Measurements from ENCODE around the gene RNU11.
"Not testable (repeated sequence)": the region's sequence is repeated elsewhere in the genome, so short reads cannot be mapped to it uniquely, and the experiment has no call there.

RNU11 gene

GRCh38 chr1:28663871-28664470, 15.6 kb downstream of the RNU11 start:
- DNase-seq (ENCODE audit: low spot score) = no peak

GRCh38 chr1:28666806-28667205, 18.4 kb downstream of the RNU11 start:
- DNase-seq (ENCODE audit: low spot score) = no peak

- peak; percentile 85 for DNase-seq (ENCODE audit: low spot score)
Observed at GRCh38 chr1:28668191-28668955, 20.0 kb downstream of the RNU11 start, which contains the start of gene GMEB1. Gene GMEB1 (plus strand): TSS chr1:28668784. CDS start chr1:28683613, 14,829 bp downstream.

- DNase-seq (ENCODE audit: low spot score) = peak; percentile 12
Observed at GRCh38 chr1:28668956-28669723, 20.7 kb downstream of the RNU11 start.

GRCh38 chr1:28671254-28671780, 22.9 kb downstream of the RNU11 start:
- DNase-seq (ENCODE audit: low spot score) = no peak

GRCh38 chr1:28672971-28673370, 24.6 kb downstream of the RNU11 start:
- not testable (repeated sequence) for DNase-seq (ENCODE audit: low spot score)

GRCh38 chr1:28675924-28676257, 27.5 kb downstream of the RNU11 start:
- no peak for DNase-seq (ENCODE audit: low spot score)

GRCh38 chr1:28680151-28680550, 31.8 kb downstream of the RNU11 start:
- DNase-seq (ENCODE audit: low spot score) = no peak

GRCh38 chr1:28682840-28683239, 34.4 kb downstream of the RNU11 start:
- no peak for DNase-seq (ENCODE audit: low spot score)

GRCh38 chr1:28684937-28685336, 36.5 kb downstream of the RNU11 start:
- DNase-seq (ENCODE audit: low spot score) = no peak

GRCh38 chr1:28691627-28692026, 43.2 kb downstream of the RNU11 start:
- DNase-seq (ENCODE audit: low spot score) = not testable (repeated sequence)
